Panc1 (cell line): ENCODE measurements around the gene LTF. TPM values are rescaled to one million over a fixed set of nuclear protein-coding genes. Genes with fewer than 3 reads are reported as not detected.
"Not testable (repeated sequence)": the region's sequence is repeated elsewhere in the genome, so short reads cannot be mapped to it uniquely, and the experiment has no call there.

ENCODE experiments used
- ATAC-seq: fragments of 200-7000 bp; cut with Tn5 transposase; 2 replicates; pipeline ENCODE4 v1.9.1; 2020; ENCODE audit warnings: mild to moderate bottlenecking, moderate library complexity
- BruUV-seq: library from RNA; stranded (reverse); fragments of 400-500 nt; replicated peaks from 2 replicates; lab custom pipeline; 2021; lab: Mats Ljungman, UMichigan
- CTCF ChIA-PET: fragments of 300-600 bp; sonication (Branson Sonifier 250); formaldehyde crosslinking; loops from one replicate; lab custom pipeline; 2022; ENCODE audit warnings: antibody characterized with exemption; lab: Charles Lee
- POLR2A ChIA-PET: fragments of 300-600 bp; sonication (Branson Sonifier 250); formaldehyde crosslinking; loops from one replicate; lab custom pipeline; 2022; ENCODE audit warnings: antibody characterized with exemption; lab: Charles Lee
- DNase-seq: peaks from one replicate; pipeline ENCODE4 v3.0.0-alpha.2; 2010; ENCODE audit warnings: low read depth, low spot score
- H3K27ac ChIP-seq: 2 replicates; pipeline ENCODE4 v1.5.1; 2011; ENCODE audit warnings: mild to moderate bottlenecking, low read length, inconsistent platforms
- H3K27me3 ChIP-seq: fragments of 200-500 bp; sonication (Bioruptor generic); 2 replicates; pipeline ENCODE4 v1.6.0; 2014; ENCODE audit warnings: low read length, inconsistent platforms; ENCODE audit not compliant: control insufficient read depth, insufficient read depth
- H3K36me3 ChIP-seq: fragments of 200-500 bp; sonication (Bioruptor generic); 2 replicates; pipeline ENCODE4 v1.5.1; 2014; ENCODE audit warnings: inconsistent platforms, mild to moderate bottlenecking, low read length, moderate library complexity; ENCODE audit not compliant: control insufficient read depth, insufficient read depth
- H3K4me1 ChIP-seq: 2 replicates; pipeline ENCODE4 v1.5.1; 2011; ENCODE audit warnings: inconsistent platforms, mild to moderate bottlenecking, low read length, moderate library complexity; ENCODE audit not compliant: control insufficient read depth, insufficient read depth
- H3K4me3 ChIP-seq, 2 experiments: 2 replicates each; pipeline ENCODE4 v1.5.1; 2011 to 2012; ENCODE audit warnings: low read depth in 2 of 2, low read length in 2 of 2, mild to moderate bottlenecking in 2 of 2, inconsistent platforms in 1 of 2, moderate library complexity in 1 of 2
- H3K9me3 ChIP-seq: fragments of 200-500 bp; sonication (Bioruptor generic); 2 replicates; pipeline ENCODE4 v1.5.1; 2014; ENCODE audit warnings: low read depth, mild to moderate bottlenecking, inconsistent platforms, low read length, moderate library complexity; ENCODE audit not compliant: control insufficient read depth, insufficient read depth
- POLR2AphosphoS5 ChIP-seq: IDR thresholded peaks from 2 replicates; pipeline ENCODE4 v1.6.1; 2012; ENCODE audit warnings: mild to moderate bottlenecking, low read depth, low read length, moderate library complexity
- SIN3A ChIP-seq: IDR thresholded peaks from 2 replicates; pipeline ENCODE4 v1.6.1; 2012; ENCODE audit warnings: low read depth, mild to moderate bottlenecking, low read length, moderate library complexity, borderline replicate concordance; ENCODE audit not compliant: insufficient read depth
- TCF7L2 ChIP-seq: IDR thresholded peaks from 2 replicates; pipeline ENCODE4 v1.6.1; 2011; ENCODE audit warnings: mild to moderate bottlenecking, low read depth, low read length, inconsistent platforms
- in situ Hi-C: cut with HindIII; loops from 2 replicates; pipeline ENCODE4 v1.10.0; 2016; ENCODE audit warnings: low sequenced_read_pairs, low pct_unique_long_range_greater_than_20kb
- intact Hi-C: fragments of 100-400 bp; cut with micrococcal nuclease; formaldehyde crosslinking; loops from one replicate; pipeline ENCODE4 v1.10.0; 2022; ENCODE audit not compliant: unreplicated experiment
- total RNA-seq: library from RNA; stranded (reverse); gene quantifications from one replicate; pipeline ENCODE4 v1.2.1, GENCODE V29; 2021; ENCODE audit not compliant: unreplicated experiment
- TF ChIP-seq, protein P1 (sequence below), 2 experiments: IDR thresholded peaks; 2 replicates each; pipeline ENCODE4 v1.6.1; 2011 to 2012; ENCODE audit warnings: low read depth in 2 of 2, control low read depth in 1 of 2, low read length in 1 of 2, mild to moderate bottlenecking in 1 of 2, moderate library complexity in 1 of 2; ENCODE audit not compliant: insufficient read depth in 1 of 2
- TF ChIP-seq, protein P2 (sequence below): fragments of 450-650 bp; IDR thresholded peaks from 2 replicates; pipeline ENCODE4 v1.5.1; 2017; ENCODE audit warnings: mild to moderate bottlenecking

LTF gene
- total RNA-seq, 1 experiment from 2014 or later, result not detected

DNA sequence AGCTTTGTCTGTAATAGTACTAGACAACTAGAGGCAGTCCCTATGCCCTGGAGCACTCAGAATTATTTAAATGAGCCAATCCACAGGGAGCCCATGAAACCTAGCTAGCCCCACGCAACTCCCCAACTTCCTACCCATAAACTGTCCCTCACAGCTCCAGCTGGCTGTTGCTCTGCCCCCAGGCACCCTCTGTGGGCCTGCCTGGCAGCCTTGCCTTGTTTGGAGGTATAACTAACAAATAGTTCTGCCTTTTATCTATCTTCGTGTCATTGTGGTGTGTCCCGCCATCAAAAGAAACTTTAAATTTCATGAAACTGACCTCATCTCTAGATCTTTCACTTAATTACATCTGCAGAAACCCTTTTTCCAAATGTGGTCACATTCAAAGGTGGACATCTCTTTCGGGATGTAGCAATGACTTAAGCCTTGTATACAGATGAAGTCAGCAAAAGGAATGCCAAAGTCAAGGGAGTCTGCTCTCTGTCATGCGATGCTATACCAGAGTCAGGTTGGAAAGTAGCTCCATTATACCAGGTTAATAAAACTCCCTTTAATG lies 31.3 kb upstream of the LTF start:
- in situ Hi-C loops, result no loop called here
- BruUV-seq, result no TSS peak
- ChIA-PET CTCF (no interaction called here), POLR2A (no interaction called here)
- intact Hi-C loops, result no loop called here
- Histone ChIP-seq H3K27ac (no peak overlapping the region), H3K36me3 (no peaks in the 10 kb centered on the region), H3K4me1 (no peaks in the 10 kb centered on the region), H3K27me3 (no peaks in the 10 kb centered on the region; the same call in 1 of the 2 replicates), H3K4me3 (no peak overlapping the region), H3K9me3 (no peaks in the 10 kb centered on the region)
- no peak for ATAC-seq
- TF ChIP-seq, protein P1, sequence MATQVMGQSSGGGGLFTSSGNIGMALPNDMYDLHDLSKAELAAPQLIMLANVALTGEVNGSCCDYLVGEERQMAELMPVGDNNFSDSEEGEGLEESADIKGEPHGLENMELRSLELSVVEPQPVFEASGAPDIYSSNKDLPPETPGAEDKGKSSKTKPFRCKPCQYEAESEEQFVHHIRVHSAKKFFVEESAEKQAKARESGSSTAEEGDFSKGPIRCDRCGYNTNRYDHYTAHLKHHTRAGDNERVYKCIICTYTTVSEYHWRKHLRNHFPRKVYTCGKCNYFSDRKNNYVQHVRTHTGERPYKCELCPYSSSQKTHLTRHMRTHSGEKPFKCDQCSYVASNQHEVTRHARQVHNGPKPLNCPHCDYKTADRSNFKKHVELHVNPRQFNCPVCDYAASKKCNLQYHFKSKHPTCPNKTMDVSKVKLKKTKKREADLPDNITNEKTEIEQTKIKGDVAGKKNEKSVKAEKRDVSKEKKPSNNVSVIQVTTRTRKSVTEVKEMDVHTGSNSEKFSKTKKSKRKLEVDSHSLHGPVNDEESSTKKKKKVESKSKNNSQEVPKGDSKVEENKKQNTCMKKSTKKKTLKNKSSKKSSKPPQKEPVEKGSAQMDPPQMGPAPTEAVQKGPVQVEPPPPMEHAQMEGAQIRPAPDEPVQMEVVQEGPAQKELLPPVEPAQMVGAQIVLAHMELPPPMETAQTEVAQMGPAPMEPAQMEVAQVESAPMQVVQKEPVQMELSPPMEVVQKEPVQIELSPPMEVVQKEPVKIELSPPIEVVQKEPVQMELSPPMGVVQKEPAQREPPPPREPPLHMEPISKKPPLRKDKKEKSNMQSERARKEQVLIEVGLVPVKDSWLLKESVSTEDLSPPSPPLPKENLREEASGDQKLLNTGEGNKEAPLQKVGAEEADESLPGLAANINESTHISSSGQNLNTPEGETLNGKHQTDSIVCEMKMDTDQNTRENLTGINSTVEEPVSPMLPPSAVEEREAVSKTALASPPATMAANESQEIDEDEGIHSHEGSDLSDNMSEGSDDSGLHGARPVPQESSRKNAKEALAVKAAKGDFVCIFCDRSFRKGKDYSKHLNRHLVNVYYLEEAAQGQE (IDR thresholded peaks at IDR 0.05; ENCODE audit: insufficient read depth in 1 of 2, low read depth in 2 of 2, low read length in 1 of 2), result no peak
- no peak for TF ChIP-seq TCF7L2
- TF ChIP-seq POLR2AphosphoS5, result no peak
- TF ChIP-seq SIN3A, result no peak
- TF ChIP-seq, protein P2, sequence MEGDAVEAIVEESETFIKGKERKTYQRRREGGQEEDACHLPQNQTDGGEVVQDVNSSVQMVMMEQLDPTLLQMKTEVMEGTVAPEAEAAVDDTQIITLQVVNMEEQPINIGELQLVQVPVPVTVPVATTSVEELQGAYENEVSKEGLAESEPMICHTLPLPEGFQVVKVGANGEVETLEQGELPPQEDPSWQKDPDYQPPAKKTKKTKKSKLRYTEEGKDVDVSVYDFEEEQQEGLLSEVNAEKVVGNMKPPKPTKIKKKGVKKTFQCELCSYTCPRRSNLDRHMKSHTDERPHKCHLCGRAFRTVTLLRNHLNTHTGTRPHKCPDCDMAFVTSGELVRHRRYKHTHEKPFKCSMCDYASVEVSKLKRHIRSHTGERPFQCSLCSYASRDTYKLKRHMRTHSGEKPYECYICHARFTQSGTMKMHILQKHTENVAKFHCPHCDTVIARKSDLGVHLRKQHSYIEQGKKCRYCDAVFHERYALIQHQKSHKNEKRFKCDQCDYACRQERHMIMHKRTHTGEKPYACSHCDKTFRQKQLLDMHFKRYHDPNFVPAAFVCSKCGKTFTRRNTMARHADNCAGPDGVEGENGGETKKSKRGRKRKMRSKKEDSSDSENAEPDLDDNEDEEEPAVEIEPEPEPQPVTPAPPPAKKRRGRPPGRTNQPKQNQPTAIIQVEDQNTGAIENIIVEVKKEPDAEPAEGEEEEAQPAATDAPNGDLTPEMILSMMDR, result no peak
- no peak for DNase-seq

DNA sequence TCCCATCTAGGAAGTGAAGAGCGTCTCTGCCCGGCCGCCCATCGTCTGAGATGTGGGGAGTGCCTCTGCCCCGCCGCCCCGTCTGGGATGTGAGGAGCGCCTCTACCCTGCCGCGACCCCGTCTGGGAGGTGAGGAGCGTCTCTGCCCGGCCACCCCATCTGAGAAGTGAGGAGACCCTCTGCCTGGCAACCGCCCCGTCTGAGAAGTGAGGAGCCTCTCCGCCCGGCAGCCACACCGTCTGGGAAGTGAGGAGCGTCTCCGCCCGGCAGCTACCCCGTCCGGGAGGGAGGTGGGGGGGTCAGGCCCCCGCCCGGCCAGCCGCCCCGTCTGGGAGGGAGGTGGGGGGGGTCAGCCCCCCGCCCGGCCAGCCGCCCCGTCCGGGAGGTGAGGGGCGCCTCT lies 29.8 kb upstream of the LTF start:
- BruUV-seq, H3K36me3 ChIP-seq, ATAC-seq, H3K9me3 ChIP-seq, H3K4me1 ChIP-seq, H3K27ac ChIP-seq, H3K4me3 ChIP-seq, DNase-seq, H3K27me3 ChIP-seq, intact Hi-C loops, POLR2A ChIA-PET, in situ Hi-C loops, CTCF ChIA-PET: not testable (repeated sequence)

DNA sequence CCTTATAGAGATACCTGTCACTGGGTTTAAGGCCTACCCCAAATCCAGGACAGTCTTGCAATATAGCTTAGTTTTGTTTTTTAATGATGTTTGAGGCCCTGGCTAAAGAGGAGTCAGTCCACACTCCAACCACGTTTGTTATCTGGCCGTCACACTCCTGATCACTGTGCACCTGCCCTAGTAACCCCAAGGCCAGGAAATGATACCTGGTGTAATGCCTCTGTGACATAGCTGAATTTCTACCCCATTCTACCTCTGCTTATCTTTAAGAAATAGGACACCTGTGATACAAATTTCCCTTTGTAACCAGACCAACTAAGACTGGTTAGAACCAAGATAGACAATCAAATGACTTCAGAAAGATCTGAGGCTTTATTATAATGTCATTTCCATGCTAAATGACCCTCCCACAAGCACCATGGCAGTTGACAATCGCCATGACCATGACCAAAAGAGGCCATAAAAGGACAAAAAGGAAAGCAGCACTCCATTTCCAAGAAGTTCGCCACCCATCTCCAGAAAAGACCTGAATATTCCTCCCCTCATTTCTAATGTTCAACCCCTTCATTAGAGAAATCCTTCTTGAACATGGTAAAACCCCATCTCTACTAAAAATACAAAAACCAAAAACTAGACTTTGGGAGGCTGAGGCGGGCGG lies 28.3 kb upstream of the LTF start:
- intact Hi-C loops, result no loop called here
- ATAC-seq (no peak), DNase-seq (no peak)
- BruUV-seq, result no TSS peak
- TF ChIP-seq TCF7L2 (no peak), SIN3A (no peak), POLR2AphosphoS5 (no peak)
- TF ChIP-seq, protein P2, result no peak
- TF ChIP-seq, protein P1 (IDR thresholded peaks at IDR 0.05; ENCODE audit: insufficient read depth in 1 of 2, low read depth in 2 of 2, low read length in 1 of 2), result no peak
- ChIA-PET POLR2A (interaction anchor here (0.6 kb wide), 1 partner anchor 136 kb away, joined by 3 read pairs; no protein-coding TSS in a partner anchor), CTCF (no interaction called here)
- no peaks in the 10 kb centered on the region for H3K36me3 ChIP-seq
- no peaks in the 10 kb centered on the region for H3K4me1 ChIP-seq
- no peak overlapping the region for H3K27ac ChIP-seq
- in situ Hi-C loops, result no loop called here
- H3K27me3 ChIP-seq, result no peaks in the 10 kb centered on the region; the same call in 1 of the 2 replicates
- no peak overlapping the region for H3K4me3 ChIP-seq
- H3K9me3 ChIP-seq, result no peaks in the 10 kb centered on the region
